Measurements from ENCODE around the gene SPRYD3.

DNA sequence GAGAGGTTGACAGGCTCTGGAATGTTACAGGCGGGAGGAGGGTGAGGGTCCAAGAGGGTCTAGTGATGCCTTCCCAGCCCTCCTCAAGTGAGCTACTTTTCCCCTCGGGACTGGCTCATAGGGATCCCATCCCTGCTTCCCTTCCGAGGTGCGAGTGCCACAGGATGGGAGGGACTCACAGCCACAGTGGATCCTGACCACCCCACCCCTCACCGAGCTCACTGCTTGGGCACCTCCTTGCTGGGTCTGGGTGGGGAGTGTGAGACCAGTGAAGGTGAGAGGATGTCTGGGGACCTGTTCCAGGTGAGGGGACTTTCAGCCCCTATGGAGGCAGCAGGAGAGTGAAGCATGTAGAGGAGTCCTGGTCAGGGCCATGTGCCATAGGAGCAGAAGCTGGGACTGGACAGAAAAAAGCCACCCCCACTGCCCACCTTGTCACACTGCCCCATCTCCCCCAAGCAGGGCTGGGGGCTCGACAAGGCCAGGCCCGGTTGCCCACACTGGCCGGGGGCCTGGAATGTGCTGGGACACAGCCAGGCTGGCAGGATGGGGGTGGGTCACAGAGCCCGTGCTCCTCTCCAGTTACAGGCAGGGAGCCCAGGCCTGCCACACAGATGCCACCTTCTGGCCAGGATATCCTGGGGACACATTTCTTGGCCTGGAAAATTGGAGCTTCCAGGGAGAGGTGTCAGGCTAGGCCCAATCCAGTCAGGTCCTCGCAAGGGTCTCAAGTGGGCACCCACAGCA is 31.0 kb downstream of the SPRYD3 start:
- TF ChIP-seq, protein P1, sequence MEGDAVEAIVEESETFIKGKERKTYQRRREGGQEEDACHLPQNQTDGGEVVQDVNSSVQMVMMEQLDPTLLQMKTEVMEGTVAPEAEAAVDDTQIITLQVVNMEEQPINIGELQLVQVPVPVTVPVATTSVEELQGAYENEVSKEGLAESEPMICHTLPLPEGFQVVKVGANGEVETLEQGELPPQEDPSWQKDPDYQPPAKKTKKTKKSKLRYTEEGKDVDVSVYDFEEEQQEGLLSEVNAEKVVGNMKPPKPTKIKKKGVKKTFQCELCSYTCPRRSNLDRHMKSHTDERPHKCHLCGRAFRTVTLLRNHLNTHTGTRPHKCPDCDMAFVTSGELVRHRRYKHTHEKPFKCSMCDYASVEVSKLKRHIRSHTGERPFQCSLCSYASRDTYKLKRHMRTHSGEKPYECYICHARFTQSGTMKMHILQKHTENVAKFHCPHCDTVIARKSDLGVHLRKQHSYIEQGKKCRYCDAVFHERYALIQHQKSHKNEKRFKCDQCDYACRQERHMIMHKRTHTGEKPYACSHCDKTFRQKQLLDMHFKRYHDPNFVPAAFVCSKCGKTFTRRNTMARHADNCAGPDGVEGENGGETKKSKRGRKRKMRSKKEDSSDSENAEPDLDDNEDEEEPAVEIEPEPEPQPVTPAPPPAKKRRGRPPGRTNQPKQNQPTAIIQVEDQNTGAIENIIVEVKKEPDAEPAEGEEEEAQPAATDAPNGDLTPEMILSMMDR (conservative IDR thresholded peaks at IDR 0.05) = peak; percentile 59
- TF ChIP-seq ZFX (IDR thresholded peaks at IDR 0.05) = no peak; the same call in 1 of the 2 replicates

Measured in C4-2B (cell line).